HepG2 (cell line): ENCODE measurements around the gene EMID1.
A peak's percentile ranks its signal among the peaks of the same experiment; 100 is the strongest.

ENCODE experiments used
- ARID3A ChIP-seq: IDR thresholded peaks from 2 replicates; pipeline ENCODE4 v1.6.1; 2012; ENCODE audit warnings: low read depth, low read length, improper control_type of control experiment
- BCLAF1 ChIP-seq: fragments of 450-650 bp; IDR thresholded peaks from 2 replicates; pipeline ENCODE4 v1.6.1; 2017; ENCODE audit warnings: mild to moderate bottlenecking
- CTCF ChIP-seq: sonication (generic); formaldehyde crosslinking; IDR thresholded peaks from 2 replicates; pipeline ENCODE4 v1.5.0; 2020; ENCODE audit warnings: mild to moderate bottlenecking, missing genetic modification reagents, moderate library complexity
- DMAP1 ChIP-seq: IDR thresholded peaks from 2 replicates; pipeline ENCODE4 v1.6.1; 2016
- KMT2A ChIP-seq: sonication (generic); formaldehyde crosslinking; IDR thresholded peaks from 2 replicates; pipeline ENCODE4 v1.4.0; 2020; ENCODE audit warnings: missing genetic modification reagents
- POLR2A ChIP-seq, 2 experiments: IDR thresholded peaks; 2 replicates each; pipeline ENCODE4 v1.6.1; 2011; ENCODE audit warnings: low read depth in 2 of 2, low read length in 2 of 2, mild to moderate bottlenecking in 1 of 2, moderate library complexity in 1 of 2; ENCODE audit not compliant: insufficient read depth in 1 of 2
- POLR2AphosphoS5 ChIP-seq: IDR thresholded peaks from 2 replicates; pipeline ENCODE4 v1.6.1; 2012; ENCODE audit warnings: low read depth, low read length
- SMAD1 ChIP-seq: sonication (generic); formaldehyde crosslinking; IDR thresholded peaks from 2 replicates; pipeline ENCODE4 v1.4.0; 2020; ENCODE audit warnings: missing genetic modification reagents, low read depth, mild to moderate bottlenecking, borderline replicate concordance
- TGIF2 ChIP-seq: IDR thresholded peaks from 2 replicates; pipeline ENCODE4 v1.6.1; 2016; ENCODE audit warnings: control low read depth, missing compliant biosample characterization
- TOE1 ChIP-seq: sonication (generic); formaldehyde crosslinking; IDR thresholded peaks from 2 replicates; pipeline ENCODE4 v1.4.0; 2020; ENCODE audit warnings: mild to moderate bottlenecking, missing genetic modification reagents
- TP53 ChIP-seq: sonication (generic); formaldehyde crosslinking; conservative IDR thresholded peaks from 2 replicates; pipeline ENCODE4 v1.4.0; 2020; ENCODE audit warnings: missing genetic modification reagents
- ZNF160 ChIP-seq: sonication (generic); formaldehyde crosslinking; IDR thresholded peaks from 2 replicates; pipeline ENCODE4 v1.8.0; 2022; ENCODE audit warnings: mild to moderate bottlenecking, inconsistent platforms, missing genetic modification reagents
- ZNF646 ChIP-seq: sonication (generic); formaldehyde crosslinking; IDR thresholded peaks from 2 replicates; pipeline ENCODE4 v1.9.0; 2021; ENCODE audit warnings: mild to moderate bottlenecking, missing genetic modification reagents

- no peak for TF ChIP-seq BCLAF1
- 0 out of 2 replicates have a peak, but pooled peaks have one; percentile 15 for TF ChIP-seq TGIF2 (CRISPR knock-in tag)
- no peak for TF ChIP-seq SMAD1 (CRISPR knock-in tag)
- TF ChIP-seq ZNF646 (CRISPR knock-in tag), result no peak
- TF ChIP-seq ARID3A, result no peak
- no peak for TF ChIP-seq TP53 (CRISPR knock-in tag)
- no peak for TF ChIP-seq CTCF
- no peak for TF ChIP-seq KMT2A (CRISPR knock-in tag)
- TF ChIP-seq TOE1 (CRISPR knock-in tag), result no peak
- TF ChIP-seq POLR2AphosphoS5, result no peak
- peak in 1 of 2 experiments; percentile 3; a peak in 1 of 4 replicates for TF ChIP-seq POLR2A (IDR thresholded peaks at IDR 0.05; ENCODE audit: insufficient read depth in 1 of 2, low read depth in 2 of 2, low read length in 2 of 2)
- TF ChIP-seq ZNF160, result no peak
- no peak for TF ChIP-seq DMAP1 (CRISPR knock-in tag)
Observed at GRCh38 chr22:29270475-29271271, 65.0 kb downstream of the EMID1 start.
